Cardiac muscle cell (in vitro differentiated cells and primary cell): Measurements from ENCODE around the gene PDE4B. TPM values are rescaled to one million over a fixed set of nuclear protein-coding genes. Genes with fewer than 3 reads are reported as not detected.

Experiments used
- DNase-seq, 2 donors: peaks; one replicate each; pipeline versions ENCODE4 v3.0.0 to v3.0.0-alpha.2; 2010 to 2017; ENCODE audit warnings: low read depth in 1 of 2, low spot score in 1 of 2
- H3K27ac ChIP-seq: fragments of 200-600 bp; sonication (generic); 2 replicates; pipeline ENCODE4 v1.5.1; 2016
- H3K27me3 ChIP-seq: fragments of 200-600 bp; sonication (generic); 2 replicates; pipeline ENCODE4 v1.6.0; 2016; ENCODE audit warnings: control low read depth
- H3K36me3 ChIP-seq: fragments of 200-600 bp; sonication (generic); 2 replicates; pipeline ENCODE4 v1.5.1; 2016; ENCODE audit warnings: control low read depth
- H3K4me1 ChIP-seq: fragments of 200-600 bp; sonication (generic); 2 replicates; pipeline ENCODE4 v1.8.1; 2017; ENCODE audit warnings: low read depth, mild to moderate bottlenecking, mixed run types
- H3K4me3 ChIP-seq: fragments of 200-600 bp; sonication (generic); 2 replicates; pipeline ENCODE4 v1.5.1; 2016; ENCODE audit warnings: mild to moderate bottlenecking
- H3K9me3 ChIP-seq: fragments of 200-600 bp; sonication (generic); 2 replicates; pipeline ENCODE4 v1.5.1; 2017; ENCODE audit warnings: low read depth, mild to moderate bottlenecking, control low read depth
- polyA plus RNA-seq: library from polyadenylated mRNA; unstranded; fragments of >200 nt; fragmentation: Nextera tagmentation; extraction: Ambion mirVana; gene quantifications from 2 replicates; pipeline ENCODE4 v1.2.1, GENCODE V29; 2016
- total RNA-seq: library from RNA; depleted of rRNA; stranded (reverse); fragments of >200 nt; gene quantifications from 2 replicates; pipeline ENCODE4 v1.2.3, GENCODE V29; 2016
- TF ChIP-seq, protein P1 (sequence below): IDR thresholded peaks from 2 replicates; pipeline ENCODE4 v1.5.1; 2012; ENCODE audit warnings: low read depth, mild to moderate bottlenecking, low read length

PDE4B gene
- total and polyA plus RNA-seq, 2 experiments from 2014 or later: 0.65 to 3.9 TPM

GRCh38 chr1:66371233-66372005 lies 578.7 kb downstream of the PDE4B start:
- no peaks in the 10 kb centered on the region for H3K27me3 ChIP-seq
- H3K4me1 ChIP-seq: no peaks in the 10 kb centered on the region
- H3K36me3 ChIP-seq: no peaks in the 10 kb centered on the region
- peak in 1 of 2 donors; percentile 74 for DNase-seq
- no peaks in the 10 kb centered on the region for H3K9me3 ChIP-seq
- TF ChIP-seq, protein P1, sequence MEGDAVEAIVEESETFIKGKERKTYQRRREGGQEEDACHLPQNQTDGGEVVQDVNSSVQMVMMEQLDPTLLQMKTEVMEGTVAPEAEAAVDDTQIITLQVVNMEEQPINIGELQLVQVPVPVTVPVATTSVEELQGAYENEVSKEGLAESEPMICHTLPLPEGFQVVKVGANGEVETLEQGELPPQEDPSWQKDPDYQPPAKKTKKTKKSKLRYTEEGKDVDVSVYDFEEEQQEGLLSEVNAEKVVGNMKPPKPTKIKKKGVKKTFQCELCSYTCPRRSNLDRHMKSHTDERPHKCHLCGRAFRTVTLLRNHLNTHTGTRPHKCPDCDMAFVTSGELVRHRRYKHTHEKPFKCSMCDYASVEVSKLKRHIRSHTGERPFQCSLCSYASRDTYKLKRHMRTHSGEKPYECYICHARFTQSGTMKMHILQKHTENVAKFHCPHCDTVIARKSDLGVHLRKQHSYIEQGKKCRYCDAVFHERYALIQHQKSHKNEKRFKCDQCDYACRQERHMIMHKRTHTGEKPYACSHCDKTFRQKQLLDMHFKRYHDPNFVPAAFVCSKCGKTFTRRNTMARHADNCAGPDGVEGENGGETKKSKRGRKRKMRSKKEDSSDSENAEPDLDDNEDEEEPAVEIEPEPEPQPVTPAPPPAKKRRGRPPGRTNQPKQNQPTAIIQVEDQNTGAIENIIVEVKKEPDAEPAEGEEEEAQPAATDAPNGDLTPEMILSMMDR: no peak
- no peak overlapping the region for H3K4me3 ChIP-seq
- no peak overlapping the region for H3K27ac ChIP-seq

- no peak overlapping the region for H3K27ac ChIP-seq
- DNase-seq: no peak
These were observed 579.9 kb downstream of the PDE4B start for GRCh38 chr1:66372522-66373101.

GRCh38 chr1:66373157-66373591 lies 580.5 kb downstream of the PDE4B start:
- no peaks in the 10 kb centered on the region for H3K36me3 ChIP-seq
- H3K9me3 ChIP-seq: no peaks in the 10 kb centered on the region
- H3K27ac ChIP-seq: no peak overlapping the region
- no peak for DNase-seq
- TF ChIP-seq, protein P1: no peak
- no peaks in the 10 kb centered on the region for H3K27me3 ChIP-seq
- H3K4me1 ChIP-seq: no peaks in the 10 kb centered on the region
- no peak overlapping the region for H3K4me3 ChIP-seq

More at GRCh38 chr1:66372522-66373101, 579.9 kb downstream of the PDE4B start:
- Histone ChIP-seq H3K4me3 (no peak overlapping the region), H3K36me3 (no peaks in the 10 kb centered on the region), H3K27me3 (no peaks in the 10 kb centered on the region), H3K4me1 (no peaks in the 10 kb centered on the region), H3K9me3 (no peaks in the 10 kb centered on the region)
- TF ChIP-seq, protein P1: no peak

- Histone ChIP-seq H3K27me3 (no peaks in the 10 kb centered on the region), H3K9me3 (no peaks in the 10 kb centered on the region), H3K36me3 (no peaks in the 10 kb centered on the region), H3K27ac (no peak overlapping the region), H3K4me3 (no peak overlapping the region), H3K4me1 (no peaks in the 10 kb centered on the region)
- peak in 1 of 2 donors; percentile 40 for DNase-seq
- TF ChIP-seq, protein P1: no peak
These were observed 581.5 kb downstream of the PDE4B start for GRCh38 chr1:66374148-66374547.

GRCh38 chr1:66374561-66375111 lies 581.9 kb downstream of the PDE4B start:
- Histone ChIP-seq H3K27me3 (no peaks in the 10 kb centered on the region), H3K4me1 (no peaks in the 10 kb centered on the region), H3K36me3 (no peaks in the 10 kb centered on the region), H3K9me3 (no peaks in the 10 kb centered on the region), H3K4me3 (no peak overlapping the region), H3K27ac (no peak overlapping the region)
- TF ChIP-seq, protein P1: no peak
- DNase-seq: peak in 1 of 2 donors; percentile 73
